ENCODE data around the gene VRK1. TPM values are rescaled to one million over a fixed set of nuclear protein-coding genes. Genes with fewer than 3 reads are reported as not detected.

The VRK1 gene
- polyA plus RNA-seq, 1 experiment, result 8.3 TPM

GRCh38 chr14:96920023-96920422 is 122.8 kb downstream of the VRK1 start:
- TF ChIP-seq CTCF (IDR thresholded peaks at IDR 0.05; ENCODE audit: low read depth, low read length), result no peak
- POLR2A ChIA-PET, result no interaction called here
- Histone ChIP-seq H3K9me3 (ENCODE audit: control insufficient read depth, insufficient read depth, low read length) (peaks cover 14% of the 10 kb centered on the region), H3K27ac (ENCODE audit: low read depth, low read length) (no peak overlapping the region), H3K4me3 (ENCODE audit: low read depth, low read length) (no peak overlapping the region), H3K27me3 (ENCODE audit: control insufficient read depth, insufficient read depth, low read length) (no peaks in the 10 kb centered on the region)
- CTCF ChIA-PET, result no interaction called here
- DNase-seq (ENCODE audit: low read depth, low spot score), result no peak

GRCh38 chr14:96920820-96921219 is 123.6 kb downstream of the VRK1 start:
- TF ChIP-seq CTCF (IDR thresholded peaks at IDR 0.05; ENCODE audit: low read depth, low read length), result no peak
- no peak overlapping the region for H3K4me3 ChIP-seq (ENCODE audit: low read depth, low read length)
- POLR2A ChIA-PET, result no interaction called here
- peaks cover 20% of the 10 kb centered on the region for H3K9me3 ChIP-seq (ENCODE audit: control insufficient read depth, insufficient read depth, low read length)
- CTCF ChIA-PET, result no interaction called here
- no peaks in the 10 kb centered on the region for H3K27me3 ChIP-seq (ENCODE audit: control insufficient read depth, insufficient read depth, low read length)
- DNase-seq (ENCODE audit: low read depth, low spot score), result no peak
- no peak overlapping the region for H3K27ac ChIP-seq (ENCODE audit: low read depth, low read length)

- Histone ChIP-seq H3K9me3 (ENCODE audit: control insufficient read depth, insufficient read depth, low read length) (peaks cover 23% of the 10 kb centered on the region), H3K27ac (ENCODE audit: low read depth, low read length) (no peak overlapping the region), H3K27me3 (ENCODE audit: control insufficient read depth, insufficient read depth, low read length) (no peaks in the 10 kb centered on the region), H3K4me3 (ENCODE audit: low read depth, low read length) (no peak overlapping the region)
- TF ChIP-seq CTCF (IDR thresholded peaks at IDR 0.05; ENCODE audit: low read depth, low read length), result no peak
- no peak for DNase-seq (ENCODE audit: low read depth, low spot score)
- POLR2A ChIA-PET, result no interaction called here
- CTCF ChIA-PET, result no interaction called here
These were observed 125.8 kb downstream of the VRK1 start for GRCh38 chr14:96922986-96923385.

- DNase-seq (ENCODE audit: low read depth, low spot score), result no peak
- Histone ChIP-seq H3K27me3 (ENCODE audit: control insufficient read depth, insufficient read depth, low read length) (no peaks in the 10 kb centered on the region), H3K27ac (ENCODE audit: low read depth, low read length) (no peak overlapping the region), H3K4me3 (ENCODE audit: low read depth, low read length) (no peak overlapping the region), H3K9me3 (ENCODE audit: control insufficient read depth, insufficient read depth, low read length) (peaks cover 23% of the 10 kb centered on the region)
- CTCF ChIA-PET, result no interaction called here
- POLR2A ChIA-PET, result no interaction called here
- no peak for TF ChIP-seq CTCF (IDR thresholded peaks at IDR 0.05; ENCODE audit: low read depth, low read length)
These were observed 128.2 kb downstream of the VRK1 start for GRCh38 chr14:96925422-96925821.

- H3K9me3 ChIP-seq (ENCODE audit: control insufficient read depth, insufficient read depth, low read length), result peaks cover 21% of the 10 kb centered on the region
- no peak for TF ChIP-seq CTCF (IDR thresholded peaks at IDR 0.05; ENCODE audit: low read depth, low read length)
- POLR2A ChIA-PET, result no interaction called here
- H3K27me3 ChIP-seq (ENCODE audit: control insufficient read depth, insufficient read depth, low read length), result no peaks in the 10 kb centered on the region
- no peak for DNase-seq (ENCODE audit: low read depth, low spot score)
- CTCF ChIA-PET, result no interaction called here
- H3K27ac ChIP-seq (ENCODE audit: low read depth, low read length), result no peak overlapping the region
- no peak overlapping the region for H3K4me3 ChIP-seq (ENCODE audit: low read depth, low read length)
These were observed 128.8 kb downstream of the VRK1 start for GRCh38 chr14:96926001-96926400.

Data from AG04450 (cell line).